ENCODE data around the gene TRIM28. TPM values are rescaled to one million over a fixed set of nuclear protein-coding genes. Genes with fewer than 3 reads are reported as not detected.

TRIM28 gene
- total and polyA plus RNA-seq, 9 of the 15 experiments (the other 6 are each of a cell fraction or from before 2014, with no cell fraction given), result 12.1 to 797 (median 490) TPM

DNA sequence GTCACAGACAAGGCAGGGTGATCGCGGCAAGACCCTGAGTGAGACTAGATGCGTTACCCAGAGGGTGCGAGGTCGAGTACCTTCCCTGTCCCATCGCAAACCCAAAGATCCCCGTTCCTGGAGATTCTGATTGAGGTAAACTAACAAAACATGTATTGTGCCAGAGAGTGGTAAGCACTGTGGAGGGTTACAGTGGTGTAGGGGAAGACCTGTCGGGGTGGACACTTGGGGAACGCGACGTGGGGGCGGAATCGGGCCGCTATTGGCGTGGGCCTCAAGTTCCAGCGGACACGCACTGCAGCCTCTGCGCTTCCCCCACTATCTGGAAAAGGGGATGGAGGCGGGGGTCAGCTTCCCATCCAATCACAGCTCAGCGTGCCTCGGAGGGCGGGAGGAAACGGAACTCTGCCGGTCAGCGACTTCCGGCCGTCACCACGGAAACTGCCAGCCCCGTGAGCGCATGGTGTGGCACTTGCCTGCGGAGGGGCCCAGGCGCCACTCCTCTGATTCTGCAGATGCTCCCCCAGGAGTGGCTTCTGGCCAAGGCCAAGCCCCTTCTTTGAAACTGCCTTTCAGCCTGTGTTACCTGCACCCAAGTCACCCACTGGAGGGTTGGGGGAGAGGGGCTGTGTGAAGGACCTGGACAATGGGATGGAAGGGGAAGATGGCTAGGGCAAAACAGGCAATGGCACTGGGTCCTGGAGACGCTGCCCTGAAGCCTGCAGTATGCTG lies 15.6 kb downstream of the TRIM28 start (continued):
- TF ChIP-seq, protein P1, sequence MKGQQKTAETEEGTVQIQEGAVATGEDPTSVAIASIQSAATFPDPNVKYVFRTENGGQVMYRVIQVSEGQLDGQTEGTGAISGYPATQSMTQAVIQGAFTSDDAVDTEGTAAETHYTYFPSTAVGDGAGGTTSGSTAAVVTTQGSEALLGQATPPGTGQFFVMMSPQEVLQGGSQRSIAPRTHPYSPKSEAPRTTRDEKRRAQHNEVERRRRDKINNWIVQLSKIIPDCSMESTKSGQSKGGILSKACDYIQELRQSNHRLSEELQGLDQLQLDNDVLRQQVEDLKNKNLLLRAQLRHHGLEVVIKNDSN (CRISPR knock-in tag; IDR thresholded peaks at IDR 0.05), result peak; percentile 38; the same call in 1 of the 2 replicates
- TF ChIP-seq MTA1 (IDR thresholded peaks at IDR 0.05; ENCODE audit: borderline replicate concordance) (no peak), U2AF1 (optimal IDR thresholded peaks at IDR 0.05; ENCODE audit: low read depth, low read length) (no peak), ELF2 (CRISPR knock-in tag; IDR thresholded peaks at IDR 0.05) (no peak; the same call in 1 of the 2 replicates), SAP30 (IDR thresholded peaks at IDR 0.05; ENCODE audit: borderline replicate concordance, insufficient read depth, low read depth, low read length, poor library complexity, severe bottlenecking) (peak; percentile 63), ZBTB17 (CRISPR knock-in tag; IDR thresholded peaks at IDR 0.05) (no peak), HDAC8 (tag; IDR thresholded peaks at IDR 0.05) (peak; percentile 76; the same call in 1 of the 2 replicates), PHTF2 (CRISPR knock-in tag; IDR thresholded peaks at IDR 0.05) (no peak), NFE2 (IDR thresholded peaks at IDR 0.05; ENCODE audit: low read depth) (no peak), XRCC3 (IDR thresholded peaks at IDR 0.05) (no peak)
- TF ChIP-seq, protein P2, sequence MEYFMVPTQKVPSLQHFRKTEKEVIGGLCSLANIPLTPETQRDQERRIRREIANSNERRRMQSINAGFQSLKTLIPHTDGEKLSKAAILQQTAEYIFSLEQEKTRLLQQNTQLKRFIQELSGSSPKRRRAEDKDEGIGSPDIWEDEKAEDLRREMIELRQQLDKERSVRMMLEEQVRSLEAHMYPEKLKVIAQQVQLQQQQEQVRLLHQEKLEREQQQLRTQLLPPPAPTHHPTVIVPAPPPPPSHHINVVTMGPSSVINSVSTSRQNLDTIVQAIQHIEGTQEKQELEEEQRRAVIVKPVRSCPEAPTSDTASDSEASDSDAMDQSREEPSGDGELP (CRISPR knock-in tag; IDR thresholded peaks at IDR 0.05; ENCODE audit: borderline replicate concordance), result peak; percentile 48; the same call in 1 of the 2 replicates
- TF ChIP-seq, protein P3, sequence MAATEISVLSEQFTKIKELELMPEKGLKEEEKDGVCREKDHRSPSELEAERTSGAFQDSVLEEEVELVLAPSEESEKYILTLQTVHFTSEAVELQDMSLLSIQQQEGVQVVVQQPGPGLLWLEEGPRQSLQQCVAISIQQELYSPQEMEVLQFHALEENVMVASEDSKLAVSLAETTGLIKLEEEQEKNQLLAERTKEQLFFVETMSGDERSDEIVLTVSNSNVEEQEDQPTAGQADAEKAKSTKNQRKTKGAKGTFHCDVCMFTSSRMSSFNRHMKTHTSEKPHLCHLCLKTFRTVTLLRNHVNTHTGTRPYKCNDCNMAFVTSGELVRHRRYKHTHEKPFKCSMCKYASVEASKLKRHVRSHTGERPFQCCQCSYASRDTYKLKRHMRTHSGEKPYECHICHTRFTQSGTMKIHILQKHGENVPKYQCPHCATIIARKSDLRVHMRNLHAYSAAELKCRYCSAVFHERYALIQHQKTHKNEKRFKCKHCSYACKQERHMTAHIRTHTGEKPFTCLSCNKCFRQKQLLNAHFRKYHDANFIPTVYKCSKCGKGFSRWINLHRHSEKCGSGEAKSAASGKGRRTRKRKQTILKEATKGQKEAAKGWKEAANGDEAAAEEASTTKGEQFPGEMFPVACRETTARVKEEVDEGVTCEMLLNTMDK (IDR thresholded peaks at IDR 0.05; ENCODE audit: borderline replicate concordance, insufficient read depth, low read depth, low read length, poor library complexity, severe bottlenecking), result no peak
- TF ChIP-seq, protein P4, sequence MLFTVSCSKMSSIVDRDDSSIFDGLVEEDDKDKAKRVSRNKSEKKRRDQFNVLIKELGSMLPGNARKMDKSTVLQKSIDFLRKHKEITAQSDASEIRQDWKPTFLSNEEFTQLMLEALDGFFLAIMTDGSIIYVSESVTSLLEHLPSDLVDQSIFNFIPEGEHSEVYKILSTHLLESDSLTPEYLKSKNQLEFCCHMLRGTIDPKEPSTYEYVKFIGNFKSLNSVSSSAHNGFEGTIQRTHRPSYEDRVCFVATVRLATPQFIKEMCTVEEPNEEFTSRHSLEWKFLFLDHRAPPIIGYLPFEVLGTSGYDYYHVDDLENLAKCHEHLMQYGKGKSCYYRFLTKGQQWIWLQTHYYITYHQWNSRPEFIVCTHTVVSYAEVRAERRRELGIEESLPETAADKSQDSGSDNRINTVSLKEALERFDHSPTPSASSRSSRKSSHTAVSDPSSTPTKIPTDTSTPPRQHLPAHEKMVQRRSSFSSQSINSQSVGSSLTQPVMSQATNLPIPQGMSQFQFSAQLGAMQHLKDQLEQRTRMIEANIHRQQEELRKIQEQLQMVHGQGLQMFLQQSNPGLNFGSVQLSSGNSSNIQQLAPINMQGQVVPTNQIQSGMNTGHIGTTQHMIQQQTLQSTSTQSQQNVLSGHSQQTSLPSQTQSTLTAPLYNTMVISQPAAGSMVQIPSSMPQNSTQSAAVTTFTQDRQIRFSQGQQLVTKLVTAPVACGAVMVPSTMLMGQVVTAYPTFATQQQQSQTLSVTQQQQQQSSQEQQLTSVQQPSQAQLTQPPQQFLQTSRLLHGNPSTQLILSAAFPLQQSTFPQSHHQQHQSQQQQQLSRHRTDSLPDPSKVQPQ (CRISPR knock-in tag; IDR thresholded peaks at IDR 0.05; ENCODE audit: borderline replicate concordance), result no peak
- TF ChIP-seq, protein P5, sequence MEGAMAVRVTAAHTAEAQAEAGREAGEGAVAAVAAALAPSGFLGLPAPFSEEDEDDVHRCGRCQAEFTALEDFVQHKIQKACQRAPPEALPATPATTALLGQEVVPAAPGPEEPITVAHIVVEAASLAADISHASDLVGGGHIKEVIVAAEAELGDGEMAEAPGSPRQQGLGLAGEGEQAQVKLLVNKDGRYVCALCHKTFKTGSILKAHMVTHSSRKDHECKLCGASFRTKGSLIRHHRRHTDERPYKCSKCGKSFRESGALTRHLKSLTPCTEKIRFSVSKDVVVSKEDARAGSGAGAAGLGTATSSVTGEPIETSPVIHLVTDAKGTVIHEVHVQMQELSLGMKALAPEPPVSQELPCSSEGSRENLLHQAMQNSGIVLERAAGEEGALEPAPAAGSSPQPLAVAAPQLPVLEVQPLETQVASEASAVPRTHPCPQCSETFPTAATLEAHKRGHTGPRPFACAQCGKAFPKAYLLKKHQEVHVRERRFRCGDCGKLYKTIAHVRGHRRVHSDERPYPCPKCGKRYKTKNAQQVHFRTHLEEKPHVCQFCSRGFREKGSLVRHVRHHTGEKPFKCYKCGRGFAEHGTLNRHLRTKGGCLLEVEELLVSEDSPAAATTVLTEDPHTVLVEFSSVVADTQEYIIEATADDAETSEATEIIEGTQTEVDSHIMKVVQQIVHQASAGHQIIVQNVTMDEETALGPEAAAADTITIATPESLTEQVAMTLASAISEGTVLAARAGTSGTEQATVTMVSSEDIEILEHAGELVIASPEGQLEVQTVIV (CRISPR knock-in tag; IDR thresholded peaks at IDR 0.05; ENCODE audit: borderline replicate concordance), result no peak; the same call in 1 of the 2 replicates
- TF ChIP-seq, protein P6, sequence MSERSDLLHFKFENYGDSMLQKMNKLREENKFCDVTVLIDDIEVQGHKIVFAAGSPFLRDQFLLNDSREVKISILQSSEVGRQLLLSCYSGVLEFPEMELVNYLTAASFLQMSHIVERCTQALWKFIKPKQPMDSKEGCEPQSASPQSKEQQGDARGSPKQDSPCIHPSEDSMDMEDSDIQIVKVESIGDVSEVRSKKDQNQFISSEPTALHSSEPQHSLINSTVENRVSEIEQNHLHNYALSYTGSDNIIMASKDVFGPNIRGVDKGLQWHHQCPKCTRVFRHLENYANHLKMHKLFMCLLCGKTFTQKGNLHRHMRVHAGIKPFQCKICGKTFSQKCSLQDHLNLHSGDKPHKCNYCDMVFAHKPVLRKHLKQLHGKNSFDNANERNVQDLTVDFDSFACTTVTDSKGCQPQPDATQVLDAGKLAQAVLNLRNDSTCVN (CRISPR knock-in tag; IDR thresholded peaks at IDR 0.05), result no peak

Data from K562 (cell line).